ENCODE results near the gene SAMD3. TPM values are rescaled to one million over a fixed set of nuclear protein-coding genes. Genes with fewer than 3 reads are reported as not detected.

The SAMD3 gene
- total and polyA plus RNA-seq, 2 experiments from 2014 or later: 3.8 to 4.9 TPM

- Histone ChIP-seq H3K4me1 (ENCODE audit: insufficient read depth) (no peaks in the 10 kb centered on the region), H4K20me1 (replicated peaks; ENCODE audit: insufficient read depth) (no peaks in the 10 kb centered on the region), H3K27me3 (ENCODE audit: insufficient read depth) (no peaks in the 10 kb centered on the region), H3K36me3 (ENCODE audit: insufficient read depth) (no peaks in the 10 kb centered on the region), H3K27ac (ENCODE audit: low read depth) (no peak overlapping the region), H2AFZ (no peak overlapping the region), H3K4me2 (no peak overlapping the region), H3F3A (replicated peaks; ENCODE audit: low read depth) (no peaks in the 10 kb centered on the region), H3K79me2 (replicated peaks; ENCODE audit: insufficient read depth) (no peaks in the 10 kb centered on the region), H3K9me2 (ENCODE audit: insufficient read depth) (no peaks in the 10 kb centered on the region), H3K4me3 (no peak overlapping the region)
- Mint-ChIP-seq H3K27me3 (ENCODE audit: insufficient read depth, low read depth, poor library complexity) (peaks cover 3% of the 10 kb centered on the region), H3K36me3 (ENCODE audit: low read depth) (peaks cover 4% of the 10 kb centered on the region; the same call in 2 of the 3 replicates), H3K4me3 (no peak overlapping the region), H3K4me1 (no peaks in the 10 kb centered on the region; the same call in 2 of the 3 replicates), H3K27ac (no peak overlapping the region), H3K9me3 (no peaks in the 10 kb centered on the region)
- TF ChIP-seq CREB1 (CRISPR knock-in tag; IDR thresholded peaks at IDR 0.05; ENCODE audit: low read depth) (no peak), CTCF (conservative IDR thresholded peaks at IDR 0.05; ENCODE audit: low read depth in 2 of 2) (no peak), STAT1 (IDR thresholded peaks at IDR 0.05; ENCODE audit: unreplicated experiment) (no peak), POLR2AphosphoS5 (IDR thresholded peaks at IDR 0.05; ENCODE audit: low read depth) (no peak), ZNF462 (CRISPR knock-in tag; IDR thresholded peaks at IDR 0.05) (no peak), NANOG (IDR thresholded peaks at IDR 0.05; ENCODE audit: borderline replicate concordance) (no peak), JUNB (IDR thresholded peaks at IDR 0.05; ENCODE audit: unreplicated experiment) (no peak)
- DNase-seq (ENCODE audit: low spot score) (no peak), ATAC-seq (no peak)
These were observed 107.7 kb downstream of the SAMD3 start for GRCh38 chr6:130115036-130115435.
